K562 (cell line): ENCODE measurements around the gene ZNF582. TPM values are rescaled to one million over a fixed set of nuclear protein-coding genes. Genes with fewer than 3 reads are reported as not detected.

Experiments
- CAMTA2 ChIP-seq: fragments of 250-450 bp; sonication (Bioruptor Pico); conservative IDR thresholded peaks from 2 replicates; pipeline ENCODE4 v1.5.1; 2022
- COPS2 ChIP-seq: fragments of 450-650 bp; conservative IDR thresholded peaks from 2 replicates; pipeline ENCODE4 v1.6.1; 2016; ENCODE audit warnings: mild to moderate bottlenecking, moderate library complexity
- ELF4 ChIP-seq: fragments of 450-650 bp; formaldehyde crosslinking; IDR thresholded peaks from 2 replicates; pipeline ENCODE4 v1.4.0; 2022; ENCODE audit warnings: missing genetic modification characterization
- PML ChIP-seq: IDR thresholded peaks from 2 replicates; pipeline ENCODE4 v1.6.1; 2012; ENCODE audit warnings: low read length, inconsistent platforms
- SMARCB1 ChIP-seq: IDR thresholded peaks from 2 replicates; pipeline ENCODE4 v1.6.1; 2011; ENCODE audit warnings: improper control_type of control experiment, low read depth; ENCODE audit not compliant: insufficient read length
- SNRNP70 ChIP-seq: fragments of 200-400 bp; formaldehyde crosslinking; optimal IDR thresholded peaks from 2 replicates; pipeline ENCODE3; 2017; ENCODE audit warnings: low read depth, low read length
- SRSF1 ChIP-seq: fragments of 200-400 bp; formaldehyde crosslinking; IDR thresholded peaks from 2 replicates; pipeline ENCODE4 v1.6.1; 2017; ENCODE audit warnings: mild to moderate bottlenecking, low read depth, low read length, moderate library complexity
- SRSF3 ChIP-seq: fragments of 200-400 bp; formaldehyde crosslinking; IDR thresholded peaks from 2 replicates; pipeline ENCODE4 v1.6.1; 2016; ENCODE audit warnings: mild to moderate bottlenecking, low read length, moderate library complexity; ENCODE audit not compliant: insufficient read depth
- TBL1XR1 ChIP-seq, 2 experiments: IDR thresholded peaks; 2 replicates each; pipeline ENCODE4 v1.6.1; 2012; ENCODE audit warnings: improper control_type of control experiment in 2 of 2, low read length in 2 of 2, mild to moderate bottlenecking in 1 of 2
- UBTF ChIP-seq, 2 experiments: IDR thresholded peaks; 2 replicates each; pipeline ENCODE4 v1.6.1; 2012; ENCODE audit warnings: improper control_type of control experiment in 2 of 2, low read depth in 2 of 2, low read length in 2 of 2, borderline replicate concordance in 1 of 2
- ZBTB5 ChIP-seq: fragments of 450-650 bp; IDR thresholded peaks from 2 replicates; pipeline ENCODE4 v1.6.1; 2017; ENCODE audit warnings: antibody characterized with exemption
- ZFP91 ChIP-seq: sonication (generic); formaldehyde crosslinking; IDR thresholded peaks from 2 replicates; pipeline ENCODE4 v1.8.0; 2022; ENCODE audit warnings: mild to moderate bottlenecking, missing genetic modification reagents
- ZKSCAN1 ChIP-seq: fragments of 150-350 bp; IDR thresholded peaks from 2 replicates; pipeline ENCODE4 v1.6.1; 2016; ENCODE audit warnings: low read depth, low read length
- ZMIZ1 ChIP-seq, 2 experiments: fragments of 150-350 bp in 1 of 2; IDR thresholded peaks; 2 replicates each; pipeline ENCODE4 v1.6.1; 2012 to 2016; ENCODE audit warnings: low read depth in 2 of 2, low read length in 2 of 2, mild to moderate bottlenecking in 1 of 2, moderate library complexity in 1 of 2
- ZNF431 ChIP-seq: sonication (generic); formaldehyde crosslinking; IDR thresholded peaks from 2 replicates; pipeline ENCODE4 v1.8.0; 2022; ENCODE audit warnings: mild to moderate bottlenecking, missing genetic modification reagents
- ZNF512 ChIP-seq: IDR thresholded peaks from 2 replicates; pipeline ENCODE4 v1.6.1; 2016; ENCODE audit warnings: missing genetic modification characterization, missing compliant biosample characterization
- polyA plus RNA-seq, 8 experiments: library from polyadenylated mRNA; depleted of rRNA in 4 of 8; stranded (reverse) in 5 of 8; unstranded in 3 of 8; fragments of >200 nt; fragmentation: Nextera tagmentation in 2 of 8; fragmentation: Illumina TruSeq in 1 of 8; extraction: Ambion mirVana in 2 of 8; extraction: Trizol in 1 of 8; gene quantifications; 2 replicates each; pipeline versions ENCODE4 v1.2.1 to v1.2.3, GENCODE V29; 2011 to 2014; ENCODE audit warnings: inconsistent platforms in 1 of 8, missing spikeins in 1 of 8
- total RNA-seq, 7 experiments: library from RNA; depleted of rRNA in 6 of 7; stranded (reverse); fragments of >200 nt in 6 of 7; fragmentation: Illumina TruSeq in 2 of 7; extraction: Trizol in 2 of 7; gene quantifications; 2 replicates each; pipeline versions ENCODE4 v1.2.1 to v1.2.3, GENCODE V29; 2011 to 2021; ENCODE audit warnings: low replicate concordance in 1 of 7

The ZNF582 gene
- total and polyA plus RNA-seq, 9 of the 15 experiments (the other 6 are each of a cell fraction or from before 2014, with no cell fraction given): 0.72 to 3.3 (median 1.6) TPM

GRCh38 chr19:56393119-56394012 lies at the start of gene ZNF582 (continued):
- TF ChIP-seq ZMIZ1 (IDR thresholded peaks at IDR 0.05; ENCODE audit: low read depth in 2 of 2, low read length in 2 of 2) (no peak), CAMTA2 (CRISPR knock-in tag) (no peak), ELF4 (CRISPR knock-in tag) (no peak), COPS2 (no peak), PML (no peak), SMARCB1 (no peak), ZBTB5 (no peak), ZKSCAN1 (peak; percentile 46), UBTF (IDR thresholded peaks at IDR 0.05; ENCODE audit: borderline replicate concordance in 1 of 2, low read depth in 2 of 2, low read length in 2 of 2) (no peak), ZNF431 (no peak), SRSF1 (peak; percentile 87), SRSF3 (no peak), ZNF512 (tag) (no peak), SNRNP70 (no peak), TBL1XR1 (IDR thresholded peaks at IDR 0.05; ENCODE audit: low read length in 2 of 2) (peak; percentile 15 to 36; a peak in 1 of 4 replicates), ZFP91 (no peak)
